Chondrocyte (in vitro differentiated cells): ENCODE measurements around the gene PRKCH. TPM values are rescaled to one million over a fixed set of nuclear protein-coding genes. Genes with fewer than 3 reads are reported as not detected.

Experiments
- DNase-seq: peaks from one replicate; pipeline ENCODE4 v3.0.0; 2021; ENCODE audit warnings: mixed read lengths, low spot score
- H3K27ac Mint-ChIP-seq: one replicate; pipeline ENCODE4 v1.8.0; 2021; ENCODE audit warnings: mild to moderate bottlenecking, moderate library complexity, mixed read lengths; ENCODE audit not compliant: unreplicated experiment
- H3K27me3 Mint-ChIP-seq: 2 replicates; pipeline ENCODE4 v1.8.0; 2021; ENCODE audit warnings: low read depth, mixed read lengths
- H3K36me3 Mint-ChIP-seq: 2 replicates; pipeline ENCODE4 v1.8.0; 2021; ENCODE audit warnings: low read depth, mixed read lengths
- H3K4me1 Mint-ChIP-seq: 2 replicates; pipeline ENCODE4 v1.8.0; 2021; ENCODE audit warnings: low read depth, mild to moderate bottlenecking, mixed read lengths
- H3K4me3 Mint-ChIP-seq: one replicate; pipeline ENCODE4 v1.8.0; 2021; ENCODE audit warnings: mild to moderate bottlenecking, moderate library complexity, mixed read lengths; ENCODE audit not compliant: unreplicated experiment
- H3K9me3 Mint-ChIP-seq: 2 replicates; pipeline ENCODE4 v1.8.0; 2021; ENCODE audit warnings: low read depth, mixed read lengths
- total RNA-seq: library from RNA; stranded (reverse); gene quantifications from 3 replicates; pipeline ENCODE4 v1.2.1, GENCODE V29; 2021
- TF ChIP-seq, protein P1 (sequence below): fragments of 200-600 bp; sonication (generic); IDR thresholded peaks from 2 replicates; pipeline ENCODE4 v1.5.0; 2021; ENCODE audit warnings: antibody characterized with exemption, mild to moderate bottlenecking, moderate library complexity

PRKCH gene
- total RNA-seq, 1 donor from 2014 or later, result 9.7 TPM

DNA sequence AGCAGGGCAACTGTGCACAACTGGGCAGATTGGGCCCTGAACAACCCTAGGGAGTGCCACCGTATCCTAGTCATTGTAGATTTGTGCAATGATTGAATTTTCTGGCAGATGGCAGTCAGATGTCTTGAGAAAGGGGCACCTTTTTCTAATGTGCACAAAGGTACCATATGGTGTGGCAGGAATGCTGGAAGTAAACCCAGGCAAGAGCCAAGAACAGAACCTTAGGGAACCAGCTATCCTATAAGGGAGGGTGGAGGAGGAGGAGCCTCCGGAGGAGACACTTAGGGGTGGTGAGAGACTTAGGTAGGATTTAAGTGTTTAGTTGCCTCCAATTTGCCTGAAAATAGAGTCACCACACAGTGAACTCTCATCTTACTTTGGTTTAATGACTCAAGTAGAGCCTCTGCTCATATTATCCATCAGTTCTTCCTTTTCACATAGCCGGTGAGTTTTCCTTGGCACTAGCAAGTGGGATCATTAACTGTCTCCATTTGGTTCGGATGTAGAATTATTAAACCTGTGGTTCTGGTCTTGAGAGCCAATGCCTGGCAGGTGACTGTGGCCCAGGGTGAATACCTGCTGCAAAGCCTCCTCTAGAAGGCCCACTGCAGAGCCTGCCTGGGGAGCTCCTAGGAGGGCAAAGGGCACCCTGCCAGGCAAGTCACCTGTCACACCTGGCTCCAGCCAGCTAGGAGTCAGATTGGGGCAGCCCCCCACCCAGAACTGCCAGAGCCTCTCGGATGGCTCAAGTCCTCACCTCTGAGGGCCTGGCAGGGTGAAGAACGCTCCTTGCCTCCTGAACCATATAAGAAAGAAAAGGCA lies 189.6 kb downstream of the PRKCH start:
- TF ChIP-seq, protein P1, sequence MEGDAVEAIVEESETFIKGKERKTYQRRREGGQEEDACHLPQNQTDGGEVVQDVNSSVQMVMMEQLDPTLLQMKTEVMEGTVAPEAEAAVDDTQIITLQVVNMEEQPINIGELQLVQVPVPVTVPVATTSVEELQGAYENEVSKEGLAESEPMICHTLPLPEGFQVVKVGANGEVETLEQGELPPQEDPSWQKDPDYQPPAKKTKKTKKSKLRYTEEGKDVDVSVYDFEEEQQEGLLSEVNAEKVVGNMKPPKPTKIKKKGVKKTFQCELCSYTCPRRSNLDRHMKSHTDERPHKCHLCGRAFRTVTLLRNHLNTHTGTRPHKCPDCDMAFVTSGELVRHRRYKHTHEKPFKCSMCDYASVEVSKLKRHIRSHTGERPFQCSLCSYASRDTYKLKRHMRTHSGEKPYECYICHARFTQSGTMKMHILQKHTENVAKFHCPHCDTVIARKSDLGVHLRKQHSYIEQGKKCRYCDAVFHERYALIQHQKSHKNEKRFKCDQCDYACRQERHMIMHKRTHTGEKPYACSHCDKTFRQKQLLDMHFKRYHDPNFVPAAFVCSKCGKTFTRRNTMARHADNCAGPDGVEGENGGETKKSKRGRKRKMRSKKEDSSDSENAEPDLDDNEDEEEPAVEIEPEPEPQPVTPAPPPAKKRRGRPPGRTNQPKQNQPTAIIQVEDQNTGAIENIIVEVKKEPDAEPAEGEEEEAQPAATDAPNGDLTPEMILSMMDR, result no peak
- no peak overlapping the region for H3K27ac Mint-ChIP-seq
- H3K4me3 Mint-ChIP-seq, result no peak overlapping the region
- H3K9me3 Mint-ChIP-seq, result no peaks in the 10 kb centered on the region
- no peaks in the 10 kb centered on the region for H3K36me3 Mint-ChIP-seq
- no peaks in the 10 kb centered on the region for H3K27me3 Mint-ChIP-seq
- no peak for DNase-seq
- peaks cover 49% of the 10 kb centered on the region for H3K4me1 Mint-ChIP-seq

DNA sequence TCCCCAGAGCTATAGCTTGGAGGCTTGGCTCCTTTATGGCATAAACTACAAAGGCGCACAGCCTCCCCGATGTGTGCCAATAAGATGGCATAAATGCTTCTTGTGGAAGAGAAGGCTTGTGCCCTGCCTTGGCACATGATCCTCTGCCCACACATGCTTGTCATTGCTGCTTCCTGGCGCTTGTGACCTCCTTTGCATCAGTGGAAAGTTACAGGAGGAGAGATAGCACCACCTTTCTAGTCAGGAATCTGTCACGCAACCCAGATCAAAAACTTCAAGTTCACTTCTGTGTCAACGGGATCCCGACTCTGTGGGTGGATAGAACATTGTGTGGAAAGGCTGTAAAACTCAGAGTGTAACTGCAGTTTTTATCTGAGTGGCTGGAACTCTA lies 190.2 kb downstream of the PRKCH start:
- TF ChIP-seq, protein P1, result no peak
- Mint-ChIP-seq H3K36me3 (no peaks in the 10 kb centered on the region), H3K4me3 (no peak overlapping the region), H3K4me1 (peaks cover 49% of the 10 kb centered on the region), H3K9me3 (no peaks in the 10 kb centered on the region), H3K27me3 (no peaks in the 10 kb centered on the region), H3K27ac (peak overlapping the region; percentile 41)
- DNase-seq, result no peak

DNA sequence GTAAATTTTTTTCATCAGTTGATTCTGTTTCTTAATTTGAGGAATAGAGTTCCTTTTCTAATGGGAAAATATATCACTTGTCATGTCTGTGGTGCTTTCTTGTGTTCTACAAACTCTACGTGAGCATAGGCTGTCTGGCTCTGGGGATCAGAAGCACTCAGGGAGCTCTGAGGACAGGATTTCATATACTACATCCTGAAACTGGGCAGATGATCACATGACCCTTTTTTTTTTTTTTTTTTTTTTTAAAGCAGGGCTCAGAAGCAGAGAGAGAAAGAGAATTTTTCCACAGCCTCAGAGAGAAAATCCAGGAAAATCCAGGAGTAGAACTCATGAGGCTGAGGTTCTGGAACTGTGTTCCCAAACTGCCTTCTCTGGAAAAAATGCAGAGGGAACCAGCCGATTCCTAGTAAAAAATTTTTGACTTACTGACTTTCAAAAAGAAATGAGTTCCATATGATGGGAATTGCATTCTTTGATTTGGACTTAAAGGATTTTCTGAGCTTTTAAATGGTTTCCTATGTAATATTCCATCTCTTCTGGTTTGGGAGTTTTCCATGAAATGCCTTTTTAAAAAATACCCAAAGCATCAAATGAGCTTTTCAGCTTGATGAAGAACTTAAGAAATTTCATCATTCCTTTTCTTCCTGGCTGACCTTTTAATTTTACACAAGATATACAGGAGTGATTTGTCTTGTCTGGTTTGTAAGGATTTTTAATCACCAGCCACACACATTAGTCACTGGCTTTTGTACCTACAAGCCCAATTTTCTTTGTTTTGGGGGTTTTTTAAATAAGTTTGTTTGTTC lies 190.9 kb downstream of the PRKCH start:
- H3K36me3 Mint-ChIP-seq, result no peaks in the 10 kb centered on the region
- TF ChIP-seq, protein P1, result no peak
- no peaks in the 10 kb centered on the region for H3K27me3 Mint-ChIP-seq
- H3K4me3 Mint-ChIP-seq, result no peak overlapping the region
- no peaks in the 10 kb centered on the region for H3K9me3 Mint-ChIP-seq
- DNase-seq, result no peak
- H3K4me1 Mint-ChIP-seq, result peaks cover 53% of the 10 kb centered on the region
- peak overlapping the region; percentile 75 for H3K27ac Mint-ChIP-seq

DNA sequence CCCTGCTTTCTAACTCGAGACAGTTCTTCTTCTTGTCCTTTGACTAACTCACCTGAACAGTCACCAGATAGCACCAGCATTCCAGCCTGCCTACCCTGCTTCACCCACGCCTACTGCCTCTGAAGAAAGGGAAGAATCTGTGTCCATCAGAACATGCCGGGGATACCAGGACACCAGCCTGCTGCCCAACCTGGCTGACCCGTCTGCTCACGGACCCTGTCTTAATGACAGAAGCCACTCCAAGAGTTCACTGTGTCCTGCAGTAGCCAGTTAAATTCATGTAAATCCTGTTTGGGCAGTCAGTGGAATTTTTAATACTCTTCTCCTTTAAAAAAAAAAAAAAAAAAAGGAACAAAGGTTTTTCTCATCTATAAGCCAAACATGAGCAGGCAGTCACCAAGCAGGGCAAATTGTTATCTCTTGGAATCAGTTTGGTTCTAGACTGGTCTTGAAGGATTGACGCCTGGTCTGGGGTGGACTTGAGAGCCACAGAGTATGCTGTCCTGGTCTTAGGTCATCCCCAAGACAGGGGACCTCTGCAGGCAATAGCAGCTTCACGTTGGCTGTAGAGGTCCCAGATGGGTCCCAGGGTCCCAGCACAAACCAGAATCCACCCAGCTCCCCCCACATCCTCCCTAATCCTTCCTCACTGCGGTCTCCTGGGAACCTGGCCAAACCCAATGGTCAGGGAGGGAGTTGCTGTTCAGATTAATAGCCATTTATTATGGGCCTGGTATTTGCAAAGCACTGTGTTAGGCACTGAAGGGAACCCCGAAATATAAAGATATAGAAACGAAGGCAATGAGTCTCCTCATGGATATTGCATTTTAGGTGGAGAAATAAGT lies 192.8 kb downstream of the PRKCH start:
- Mint-ChIP-seq H3K4me1 (peaks cover 54% of the 10 kb centered on the region), H3K27ac (no peak overlapping the region), H3K9me3 (no peaks in the 10 kb centered on the region), H3K36me3 (no peaks in the 10 kb centered on the region), H3K4me3 (no peak overlapping the region), H3K27me3 (no peaks in the 10 kb centered on the region)
- no peak for DNase-seq
- TF ChIP-seq, protein P1, result no peak

DNA sequence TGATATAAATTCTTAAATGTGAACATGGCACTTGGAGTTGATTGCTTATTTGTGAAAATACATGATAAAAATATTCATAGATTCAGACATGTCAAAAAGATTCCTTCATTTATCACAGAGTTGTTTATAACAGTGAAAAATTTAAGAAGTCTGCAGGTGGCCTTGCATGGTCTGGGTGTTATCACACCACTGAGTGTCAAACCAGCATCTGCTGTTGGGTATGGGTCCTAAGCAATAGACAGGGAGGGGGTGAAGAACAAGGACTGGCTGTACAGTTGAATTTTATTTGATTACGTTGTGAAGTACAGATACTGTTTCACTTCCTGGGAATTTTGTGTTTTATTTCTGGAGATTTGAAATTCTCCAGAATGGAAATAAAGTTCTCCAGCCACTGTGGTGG lies 193.5 kb downstream of the PRKCH start:
- no peaks in the 10 kb centered on the region for H3K9me3 Mint-ChIP-seq
- no peak for DNase-seq
- H3K4me3 Mint-ChIP-seq, result no peak overlapping the region
- no peaks in the 10 kb centered on the region for H3K27me3 Mint-ChIP-seq
- H3K36me3 Mint-ChIP-seq, result no peaks in the 10 kb centered on the region
- no peak overlapping the region for H3K27ac Mint-ChIP-seq
- H3K4me1 Mint-ChIP-seq, result peaks cover 54% of the 10 kb centered on the region
- TF ChIP-seq, protein P1, result no peak
